ENCODE results near the gene IL32. TPM values are rescaled to one million over a fixed set of nuclear protein-coding genes. Genes with fewer than 3 reads are reported as not detected.

IL32 gene
- total and polyA plus RNA-seq, 2 of the 4 experiments (the other 2 are of a cell fraction), result 25.6 to 95.7 TPM

GRCh38 chr16:3068487-3068886, 3.0 kb downstream of the IL32 start:
- H3K79me1 ChIP-seq (ENCODE audit: low read depth in 1 of 2, low read length in 2 of 2), result peaks cover 6 to 19% of the 10 kb centered on the region in 2 experiments; a peak in 2 of 4 replicates
- no peak for DNase-seq
- in situ Hi-C loops (cut with MboI; ENCODE audit: low sequenced_read_pairs) (no loop called here), dilution Hi-C loops (cut with HindIII; ENCODE audit: low sequenced_read_pairs, unreplicated experiment) (no loop called here), intact Hi-C loops (cut with micrococcal nuclease) (no loop called here)
- no peak overlapping the region for H2BK20ac ChIP-seq (ENCODE audit: low read depth, low read length)
- CTCF ChIA-PET, result no interaction called here
- no peak overlapping the region for H3K9ac ChIP-seq (ENCODE audit: low read depth, low read length)
- no peak for TF ChIP-seq USF2 (IDR thresholded peaks at IDR 0.05; ENCODE audit: low read depth, low read length)
- TF ChIP-seq MXI1 (IDR thresholded peaks at IDR 0.05; ENCODE audit: borderline replicate concordance, low read depth, low read length), result no peak
- TF ChIP-seq, protein P1, sequence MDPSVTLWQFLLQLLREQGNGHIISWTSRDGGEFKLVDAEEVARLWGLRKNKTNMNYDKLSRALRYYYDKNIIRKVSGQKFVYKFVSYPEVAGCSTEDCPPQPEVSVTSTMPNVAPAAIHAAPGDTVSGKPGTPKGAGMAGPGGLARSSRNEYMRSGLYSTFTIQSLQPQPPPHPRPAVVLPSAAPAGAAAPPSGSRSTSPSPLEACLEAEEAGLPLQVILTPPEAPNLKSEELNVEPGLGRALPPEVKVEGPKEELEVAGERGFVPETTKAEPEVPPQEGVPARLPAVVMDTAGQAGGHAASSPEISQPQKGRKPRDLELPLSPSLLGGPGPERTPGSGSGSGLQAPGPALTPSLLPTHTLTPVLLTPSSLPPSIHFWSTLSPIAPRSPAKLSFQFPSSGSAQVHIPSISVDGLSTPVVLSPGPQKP (IDR thresholded peaks at IDR 0.05; ENCODE audit: borderline replicate concordance, low read depth, low read length), result no peak
- no peak for TF ChIP-seq CHD1 (IDR thresholded peaks at IDR 0.05; ENCODE audit: low read depth, low read length)
- no peak for TF ChIP-seq CEBPB (IDR thresholded peaks at IDR 0.05; ENCODE audit: low read depth, low read length)
- no peak for TF ChIP-seq MAFK (IDR thresholded peaks at IDR 0.05; ENCODE audit: low read depth, low read length)
- TF ChIP-seq RAD21 (IDR thresholded peaks at IDR 0.05; ENCODE audit: low read length), result no peak
- no peak for TF ChIP-seq SMC3 (IDR thresholded peaks at IDR 0.05; ENCODE audit: low read depth, low read length)
- TF ChIP-seq RFX5 (IDR thresholded peaks at IDR 0.05; ENCODE audit: low read depth, low read length), result no peak
- TF ChIP-seq FOS (IDR thresholded peaks at IDR 0.05; ENCODE audit: low read depth, low read length), result no peak
- no peak for TF ChIP-seq MAZ (IDR thresholded peaks at IDR 0.05; ENCODE audit: borderline replicate concordance, low read depth, low read length)
- no peak for TF ChIP-seq NFE2L2 (IDR thresholded peaks at IDR 0.05; ENCODE audit: low read depth, low read length)
- TF ChIP-seq RCOR1 (IDR thresholded peaks at IDR 0.05; ENCODE audit: insufficient replicate concordance, low read length), result no peak
- TF ChIP-seq POLR2A (IDR thresholded peaks at IDR 0.05; ENCODE audit: low read depth, low read length), result no peak
- TF ChIP-seq, protein P2, sequence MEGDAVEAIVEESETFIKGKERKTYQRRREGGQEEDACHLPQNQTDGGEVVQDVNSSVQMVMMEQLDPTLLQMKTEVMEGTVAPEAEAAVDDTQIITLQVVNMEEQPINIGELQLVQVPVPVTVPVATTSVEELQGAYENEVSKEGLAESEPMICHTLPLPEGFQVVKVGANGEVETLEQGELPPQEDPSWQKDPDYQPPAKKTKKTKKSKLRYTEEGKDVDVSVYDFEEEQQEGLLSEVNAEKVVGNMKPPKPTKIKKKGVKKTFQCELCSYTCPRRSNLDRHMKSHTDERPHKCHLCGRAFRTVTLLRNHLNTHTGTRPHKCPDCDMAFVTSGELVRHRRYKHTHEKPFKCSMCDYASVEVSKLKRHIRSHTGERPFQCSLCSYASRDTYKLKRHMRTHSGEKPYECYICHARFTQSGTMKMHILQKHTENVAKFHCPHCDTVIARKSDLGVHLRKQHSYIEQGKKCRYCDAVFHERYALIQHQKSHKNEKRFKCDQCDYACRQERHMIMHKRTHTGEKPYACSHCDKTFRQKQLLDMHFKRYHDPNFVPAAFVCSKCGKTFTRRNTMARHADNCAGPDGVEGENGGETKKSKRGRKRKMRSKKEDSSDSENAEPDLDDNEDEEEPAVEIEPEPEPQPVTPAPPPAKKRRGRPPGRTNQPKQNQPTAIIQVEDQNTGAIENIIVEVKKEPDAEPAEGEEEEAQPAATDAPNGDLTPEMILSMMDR (conservative IDR thresholded peaks at IDR 0.05; ENCODE audit: low read depth, low read length), result no peak
- no peak for TF ChIP-seq BHLHE40 (IDR thresholded peaks at IDR 0.05; ENCODE audit: low read depth, low read length)
- no peak for ATAC-seq (ENCODE audit: low read depth)
- H2AK5ac ChIP-seq (ENCODE audit: low read depth, low read length), result no peak overlapping the region
- peaks cover 18% of the 10 kb centered on the region for H3K9me1 ChIP-seq (ENCODE audit: insufficient read depth, low read length)
- H2BK120ac ChIP-seq (ENCODE audit: low read depth, low read length), result no peak overlapping the region
- no peak overlapping the region for H3K18ac ChIP-seq (ENCODE audit: low read depth, low read length)
- POLR2A ChIA-PET (ENCODE audit: unreplicated experiment), result no interaction called here
- no peak overlapping the region for H3K23ac ChIP-seq (ENCODE audit: low read depth, low read length)
- no peak overlapping the region for H4K91ac ChIP-seq (ENCODE audit: insufficient read depth, low read depth, low read length)
- H3K27me3 ChIP-seq (ENCODE audit: control insufficient read depth, insufficient read depth, low read length), result peaks cover 9% of the 10 kb centered on the region
- no peak overlapping the region for H3K4me3 ChIP-seq (ENCODE audit: insufficient read depth, low read depth, low read length)
- no peak overlapping the region for H3K56ac ChIP-seq (ENCODE audit: extremely low read depth, insufficient read depth, low read length)
- H2BK15ac ChIP-seq (ENCODE audit: low read depth, low read length), result no peak overlapping the region
- H3K14ac ChIP-seq (replicated peaks; ENCODE audit: low read depth, low read length), result no peak overlapping the region
- no peaks in the 10 kb centered on the region for H4K20me1 ChIP-seq (ENCODE audit: insufficient read depth, low read length)
- H3K36me3 ChIP-seq (ENCODE audit: control insufficient read depth, insufficient read depth, low read length), result no peaks in the 10 kb centered on the region
- H3K4ac ChIP-seq (ENCODE audit: low read depth, low read length), result no peak overlapping the region
- BruUV-seq (replicated peaks), result no TSS peak
- H2AK9ac ChIP-seq (replicated peaks; ENCODE audit: low read depth, low read length, poor library complexity), result peak overlapping the region; percentile 61
- WGBS, 2 experiments (ENCODE audit: extremely low coverage in 2 of 2, insufficient read length in 1 of 2), result no CpG with 5 or more reads among the region's 4 CpGs
- H2BK5ac ChIP-seq (ENCODE audit: low read depth, low read length, poor library complexity, severe bottlenecking), result no peak overlapping the region
- H3K4me1 ChIP-seq (ENCODE audit: control insufficient read depth, insufficient read depth, low read length), result peaks cover 12% of the 10 kb centered on the region
- no peak overlapping the region for H4K8ac ChIP-seq (ENCODE audit: low read depth in 2 of 2, low read length in 2 of 2)
- no peak overlapping the region for H4K5ac ChIP-seq (ENCODE audit: low read depth, low read length)
- no peak overlapping the region for H3K27ac ChIP-seq (ENCODE audit: insufficient read depth, low read length)
- H3K9me3 ChIP-seq (ENCODE audit: control insufficient read depth, insufficient read depth, low read length), result no peaks in the 10 kb centered on the region
- H3K4me2 ChIP-seq (ENCODE audit: low read depth, low read length), result no peak overlapping the region
- no peak overlapping the region for H2AFZ ChIP-seq (replicated peaks; ENCODE audit: low read length, poor library complexity)

All from IMR-90 (cell line).